ENCODE results near the gene B3GALT6. TPM values are rescaled to one million over a fixed set of nuclear protein-coding genes. Genes with fewer than 3 reads are reported as not detected.
A peak's percentile ranks its signal among the peaks of the same experiment; 100 is the strongest.

Gene B3GALT6
- total RNA-seq, 2 experiments from 2014 or later, result 17.6 to 25.5 TPM

GRCh38 chr1:1255078-1255477, 23.0 kb downstream of the B3GALT6 start:
- ATAC-seq, result no peak
- CTCF ChIA-PET, result no interaction called here
- no peaks in the 10 kb centered on the region for H3K27me3 Mint-ChIP-seq
- H3K27ac Mint-ChIP-seq, result no peak overlapping the region
- DNase-seq, result no peak
- H3K9me3 Mint-ChIP-seq (ENCODE audit: low read depth), result no peaks in the 10 kb centered on the region
- H3K4me3 Mint-ChIP-seq, result no peak overlapping the region
- H3K36me3 Mint-ChIP-seq, result peaks cover 26% of the 10 kb centered on the region
- peaks cover 15% of the 10 kb centered on the region for H3K4me1 Mint-ChIP-seq

GRCh38 chr1:1255611-1256010, 23.6 kb downstream of the B3GALT6 start:
- Mint-ChIP-seq H3K27ac (no peak overlapping the region), H3K36me3 (peaks cover 27% of the 10 kb centered on the region), H3K27me3 (no peaks in the 10 kb centered on the region), H3K9me3 (ENCODE audit: low read depth) (no peaks in the 10 kb centered on the region), H3K4me1 (peaks cover 11% of the 10 kb centered on the region), H3K4me3 (no peak overlapping the region)
- CTCF ChIA-PET, result no interaction called here
- no peak for DNase-seq
- no peak for ATAC-seq

DNA sequence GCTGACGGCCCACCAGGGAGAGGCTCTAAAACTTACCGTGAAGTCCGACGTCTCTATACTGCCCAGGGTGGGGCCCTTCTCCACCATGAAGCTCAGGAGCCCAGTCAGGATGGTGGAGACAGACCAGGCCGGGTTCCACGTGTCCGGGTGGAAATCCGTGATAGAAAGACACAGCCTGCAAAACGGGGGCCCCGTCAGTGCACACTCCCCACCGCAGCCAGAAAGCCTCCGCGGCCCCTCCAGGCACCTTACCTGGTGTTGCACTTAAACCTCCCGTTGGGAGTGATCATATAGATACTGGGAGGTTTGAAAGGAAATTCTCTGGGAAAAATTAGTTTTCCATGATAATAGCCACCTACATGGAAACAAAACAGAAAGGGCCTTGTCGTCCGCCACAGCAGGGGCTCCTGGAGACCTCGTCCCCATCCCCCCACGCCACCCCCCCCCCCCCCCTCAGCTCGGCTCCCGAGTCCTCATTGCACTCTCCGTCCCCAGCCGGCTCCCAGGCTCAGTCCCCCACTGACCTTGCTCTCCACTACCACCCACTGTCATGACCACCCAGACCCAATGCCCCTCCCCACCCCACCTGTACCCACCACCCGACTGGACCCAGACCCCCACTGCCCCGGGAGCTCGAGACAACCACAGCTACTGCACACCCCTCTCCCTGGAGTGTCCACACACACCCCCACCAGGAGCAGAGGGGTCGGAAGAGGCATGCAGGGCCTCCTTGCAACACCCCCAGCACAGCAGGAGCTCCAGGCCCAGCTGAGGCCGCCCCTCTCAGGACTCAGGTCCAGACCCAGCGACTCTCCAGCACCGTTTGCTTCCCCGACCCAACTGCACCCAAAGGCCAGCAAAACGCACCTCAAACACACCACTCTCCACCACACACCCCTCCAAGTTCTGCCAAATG, 25.2 kb downstream of the B3GALT6 start:
- Mint-ChIP-seq H3K27ac (no peak overlapping the region), H3K4me3 (no peak overlapping the region)

DNA sequence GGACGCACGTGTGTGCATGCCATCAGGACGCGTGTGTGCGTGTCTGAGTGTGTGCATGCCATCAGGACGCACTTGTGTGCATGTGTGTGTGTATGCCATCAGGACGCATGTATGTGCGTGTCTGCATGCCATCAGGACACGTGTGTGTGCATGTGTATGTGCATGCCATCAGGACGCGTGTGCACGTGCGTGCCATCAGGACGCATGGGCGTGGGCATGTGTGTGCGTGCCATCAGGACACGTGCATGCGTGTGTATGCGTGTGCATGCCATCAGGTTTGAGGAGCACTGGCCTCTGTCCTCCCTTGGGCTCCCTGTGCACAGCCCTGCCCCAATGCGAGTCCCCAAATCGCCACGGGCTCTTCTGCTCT, 27.1 kb downstream of the B3GALT6 start:
- Mint-ChIP-seq H3K27me3 (no peaks in the 10 kb centered on the region), H3K4me3 (no peak overlapping the region), H3K4me1 (peaks cover 10% of the 10 kb centered on the region), H3K36me3 (peaks cover 37% of the 10 kb centered on the region), H3K9me3 (ENCODE audit: low read depth) (no peaks in the 10 kb centered on the region), H3K27ac (no peak overlapping the region)
- DNase-seq, result no peak
- no peak for ATAC-seq
- CTCF ChIA-PET, result no interaction called here

More for the DNA sequence above, 25.2 kb downstream of the B3GALT6 start:
- ATAC-seq (no peak), DNase-seq (no peak)
- no peaks in the 10 kb centered on the region for H3K27me3 Mint-ChIP-seq
- peaks cover 32% of the 10 kb centered on the region for H3K36me3 Mint-ChIP-seq
- H3K4me1 Mint-ChIP-seq, result peaks cover 10% of the 10 kb centered on the region
- no peaks in the 10 kb centered on the region for H3K9me3 Mint-ChIP-seq (ENCODE audit: low read depth)
- CTCF ChIA-PET, result interaction anchor here (0.7 kb wide), 2 partner anchors 48 to 98 kb away, joined by 4 to 5 read pairs; no protein-coding TSS in a partner anchor

DNA sequence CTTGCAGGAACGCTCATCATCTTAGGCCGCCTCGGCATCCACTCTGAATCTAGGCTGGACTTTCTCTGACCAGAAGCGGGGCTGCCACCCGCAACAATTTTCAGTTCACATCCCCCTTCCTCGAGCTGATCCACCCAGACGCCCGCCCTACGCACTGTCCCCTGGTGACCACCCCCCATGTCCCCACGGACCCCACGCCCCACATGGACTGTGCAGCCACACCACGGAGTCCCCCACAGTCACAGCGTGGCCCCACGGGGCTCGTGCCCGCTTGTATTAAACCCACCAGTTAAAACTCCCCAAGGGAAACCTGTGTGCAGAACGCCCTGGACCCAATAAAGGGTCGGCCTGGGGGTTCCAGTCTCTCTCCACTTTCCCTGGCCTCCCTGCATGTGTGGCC, 27.5 kb downstream of the B3GALT6 start:
- Mint-ChIP-seq H3K36me3 (peaks cover 37% of the 10 kb centered on the region), H3K27me3 (no peaks in the 10 kb centered on the region), H3K4me3 (no peak overlapping the region), H3K27ac (no peak overlapping the region), H3K9me3 (ENCODE audit: low read depth) (no peaks in the 10 kb centered on the region), H3K4me1 (peaks cover 10% of the 10 kb centered on the region)
- no peak for DNase-seq
- ATAC-seq, result no peak
- CTCF ChIA-PET, result interaction anchor here (0.7 kb wide), 1 partner anchor 9 kb away, joined by 3 read pairs; no protein-coding TSS in a partner anchor

DNA sequence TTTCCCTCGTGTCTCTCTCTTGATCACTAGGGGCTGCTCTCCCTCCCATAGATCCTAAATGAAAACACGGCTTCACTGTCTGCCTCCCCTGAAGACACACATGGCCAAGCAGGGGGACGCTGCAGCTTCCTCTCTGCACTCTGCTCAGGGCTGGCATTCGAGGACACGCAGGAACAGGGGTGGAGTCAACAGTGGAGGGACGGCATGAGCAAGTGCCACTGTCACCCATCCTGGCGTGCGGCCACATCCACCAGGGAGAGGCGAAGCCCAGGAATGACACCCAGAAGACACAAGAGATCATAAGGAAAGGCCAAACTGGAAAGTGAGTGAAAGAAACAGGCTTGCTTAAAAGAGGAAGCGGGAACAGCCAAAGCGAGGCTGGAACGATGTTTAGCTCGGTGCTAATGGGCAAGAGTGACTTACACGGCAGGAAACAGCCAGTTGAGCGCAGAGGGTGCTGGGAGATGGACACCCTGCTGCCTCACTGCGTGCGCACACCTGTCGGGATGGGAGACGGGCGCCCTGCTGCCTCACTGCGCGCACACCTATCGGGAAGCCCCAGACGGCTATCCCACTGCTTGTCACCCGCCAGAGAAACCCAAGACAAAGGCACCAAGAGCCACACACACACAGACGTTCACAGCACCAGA, 28.0 kb downstream of the B3GALT6 start:
- Mint-ChIP-seq H3K36me3 (peaks cover 38% of the 10 kb centered on the region), H3K4me1 (peaks cover 10% of the 10 kb centered on the region), H3K4me3 (no peak overlapping the region), H3K27ac (no peak overlapping the region), H3K9me3 (ENCODE audit: low read depth) (no peaks in the 10 kb centered on the region), H3K27me3 (no peaks in the 10 kb centered on the region)
- DNase-seq, result no peak
- ATAC-seq, result no peak
- CTCF ChIA-PET, result interaction anchor here (0.7 to 1.7 kb wide), 2 partner anchors 9 to 138 kb away, joined by 3 to 9 read pairs; no protein-coding TSS in a partner anchor

- H3K4me3 Mint-ChIP-seq, result no peak overlapping the region
- H3K27ac Mint-ChIP-seq, result no peak overlapping the region
- DNase-seq, result no peak
- H3K36me3 Mint-ChIP-seq, result peaks cover 39% of the 10 kb centered on the region
- no peak for ATAC-seq
- H3K9me3 Mint-ChIP-seq (ENCODE audit: low read depth), result no peaks in the 10 kb centered on the region
- H3K4me1 Mint-ChIP-seq, result peaks cover 8% of the 10 kb centered on the region
- CTCF ChIA-PET, result interaction anchor here (0.8 to 1.7 kb wide), 2 partner anchors 9 to 139 kb away, joined by 3 to 9 read pairs; no protein-coding TSS in a partner anchor
- no peaks in the 10 kb centered on the region for H3K27me3 Mint-ChIP-seq
Observed at GRCh38 chr1:1260843-1261560, 29.0 kb downstream of the B3GALT6 start.

- Mint-ChIP-seq H3K4me3 (no peak overlapping the region), H3K27ac (peak overlapping the region; percentile 28), H3K27me3 (no peaks in the 10 kb centered on the region), H3K36me3 (peaks cover 41% of the 10 kb centered on the region), H3K9me3 (ENCODE audit: low read depth) (no peaks in the 10 kb centered on the region), H3K4me1 (peaks cover 6% of the 10 kb centered on the region)
- ATAC-seq (no peak), DNase-seq (no peak)
- CTCF ChIA-PET, result interaction anchor here (0.8 to 1.7 kb wide), 2 partner anchors 8 to 140 kb away, joined by 3 to 9 read pairs; no protein-coding TSS in a partner anchor
Observed at GRCh38 chr1:1262071-1262470, 30.0 kb downstream of the B3GALT6 start.

DNA sequence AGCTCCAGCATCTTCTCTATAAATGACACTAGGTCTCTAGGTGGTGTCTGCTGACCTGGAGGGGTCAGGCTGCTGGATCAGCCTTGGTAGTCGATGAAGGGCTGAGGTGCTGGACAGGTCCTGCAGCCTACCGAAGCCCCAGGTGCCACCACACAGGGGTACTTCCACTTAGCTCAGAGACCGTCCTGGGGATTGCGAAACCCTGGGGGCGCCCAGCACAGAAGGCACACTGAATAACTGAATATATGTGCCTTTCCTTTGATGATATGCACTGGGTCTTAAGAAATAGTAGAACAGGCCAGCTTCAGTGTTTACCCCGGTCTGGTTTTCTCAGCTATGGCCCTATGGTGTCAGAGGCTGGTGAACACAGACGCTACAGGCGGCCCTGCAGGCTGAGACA, 30.7 kb downstream of the B3GALT6 start:
- H3K27me3 Mint-ChIP-seq, result no peaks in the 10 kb centered on the region
- ATAC-seq (no peak), DNase-seq (no peak)
- H3K4me1 Mint-ChIP-seq, result peaks cover 9% of the 10 kb centered on the region
- no peaks in the 10 kb centered on the region for H3K9me3 Mint-ChIP-seq (ENCODE audit: low read depth)
- no peak overlapping the region for H3K27ac Mint-ChIP-seq
- H3K36me3 Mint-ChIP-seq, result peaks cover 42% of the 10 kb centered on the region
- CTCF ChIA-PET, result interaction anchor here (1.3 to 2.4 kb wide), 2 partner anchors 43 to 141 kb away, joined by 3 to 11 read pairs; no protein-coding TSS in a partner anchor
- no peak overlapping the region for H3K4me3 Mint-ChIP-seq

DNA sequence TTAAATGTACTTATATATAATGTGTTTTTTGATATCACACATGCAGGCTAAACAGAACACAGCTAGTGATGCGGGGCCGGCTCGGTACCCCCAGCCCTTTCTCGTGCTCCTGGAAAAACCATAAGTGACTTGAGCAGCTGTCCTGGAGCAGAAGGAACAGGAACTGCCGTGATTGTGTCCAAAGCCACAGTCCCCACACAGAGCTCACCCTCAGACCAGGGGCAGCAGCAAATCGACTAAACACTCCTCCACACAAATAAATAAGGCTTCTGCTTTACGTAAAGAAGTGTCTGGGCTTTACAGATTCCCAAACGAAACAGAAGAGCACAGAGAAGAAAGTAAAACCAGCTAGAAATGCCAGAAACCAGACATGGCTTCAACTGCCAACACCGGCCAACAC, 32.0 kb downstream of the B3GALT6 start:
- Mint-ChIP-seq H3K9me3 (ENCODE audit: low read depth) (no peaks in the 10 kb centered on the region), H3K36me3 (peaks cover 41% of the 10 kb centered on the region), H3K27me3 (no peaks in the 10 kb centered on the region), H3K4me1 (peaks cover 9% of the 10 kb centered on the region), H3K4me3 (no peak overlapping the region), H3K27ac (no peak overlapping the region)
- CTCF ChIA-PET, result interaction anchor here (1.3 to 2.4 kb wide), 3 partner anchors 27 to 142 kb away, joined by 3 to 11 read pairs (median 5); no protein-coding TSS in a partner anchor
- no peak for ATAC-seq
- DNase-seq, result no peak

- Mint-ChIP-seq H3K36me3 (peaks cover 35% of the 10 kb centered on the region), H3K27me3 (no peaks in the 10 kb centered on the region), H3K4me3 (no peak overlapping the region), H3K27ac (no peak overlapping the region), H3K9me3 (ENCODE audit: low read depth) (no peaks in the 10 kb centered on the region), H3K4me1 (peaks cover 12% of the 10 kb centered on the region)
- CTCF ChIA-PET, result interaction anchor here (1.8 to 2.4 kb wide), 2 partner anchors 27 to 143 kb away, joined by 5 to 11 read pairs; no protein-coding TSS in a partner anchor
- ATAC-seq, result no peak
- no peak for DNase-seq
Observed at GRCh38 chr1:1264868-1265272, 32.8 kb downstream of the B3GALT6 start.

DNA sequence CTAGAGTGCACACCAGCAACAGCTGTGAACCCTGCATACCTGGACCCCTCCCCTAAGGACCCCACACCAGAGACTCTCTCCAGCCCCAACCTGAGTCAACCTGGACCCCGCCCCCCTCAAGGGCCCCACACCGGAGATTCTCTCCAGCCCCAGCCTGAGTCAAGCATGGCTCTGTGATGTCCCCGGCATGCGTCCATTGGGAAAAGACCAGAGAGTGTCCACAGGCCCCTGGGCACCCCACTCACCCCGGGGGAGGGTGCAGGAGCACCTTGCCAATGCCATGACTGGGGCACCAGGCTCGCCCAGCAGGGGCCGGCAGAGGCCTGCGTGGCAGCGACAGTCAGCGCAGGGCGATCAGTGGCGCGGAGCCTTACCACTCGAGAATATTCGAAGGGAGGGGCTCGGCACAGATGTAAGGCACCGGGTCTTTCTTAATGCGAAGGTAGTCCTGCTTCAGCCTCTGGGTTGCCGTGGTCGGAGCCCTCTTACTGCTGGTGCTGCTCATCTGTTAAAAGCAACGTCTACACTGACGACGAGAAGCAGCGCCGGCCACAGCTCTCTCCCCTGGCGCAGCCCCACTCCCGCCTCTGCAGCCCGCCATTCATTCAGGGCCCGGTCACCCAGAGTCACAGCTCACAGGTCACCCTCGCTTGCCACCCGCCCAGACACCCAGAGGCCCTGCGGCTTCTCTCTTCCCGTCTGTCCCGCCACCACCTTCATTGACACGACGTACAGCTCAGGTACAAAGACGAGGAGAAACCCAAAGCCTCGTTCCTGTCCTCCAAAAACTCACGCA, 35.6 kb downstream of the B3GALT6 start:
- Mint-ChIP-seq H3K27ac (no peak overlapping the region), H3K4me1 (peaks cover 34% of the 10 kb centered on the region), H3K4me3 (no peak overlapping the region), H3K27me3 (no peaks in the 10 kb centered on the region), H3K36me3 (peaks cover 30% of the 10 kb centered on the region), H3K9me3 (ENCODE audit: low read depth) (no peaks in the 10 kb centered on the region)
- CTCF ChIA-PET, result no interaction called here
- ATAC-seq (no peak), DNase-seq (no peak)

Measured in activated CD8-positive, alpha-beta memory T cell treated with anti-CD3 and anti-CD28 coated beads, Interleukin-2, amount 10 ng/mL, durations not matched to agents 7 days and 5 days (primary cell).